GM12892 (cell line): ENCODE data around the gene KCNIP4.

Experiments
- POLR2A ChIP-seq: IDR thresholded peaks from 2 replicates; pipeline ENCODE4 v1.6.1; 2011; ENCODE audit warnings: low read depth, low read length, control low read depth
- POLR2AphosphoS5 ChIP-seq: IDR thresholded peaks from 2 replicates; pipeline ENCODE4 v1.6.1; 2011; ENCODE audit warnings: low read depth, low read length, control low read depth
- TAF1 ChIP-seq: IDR thresholded peaks from 2 replicates; pipeline ENCODE4 v1.6.1; 2011; ENCODE audit warnings: low read depth, mild to moderate bottlenecking, control low read depth, low read length, borderline replicate concordance

DNA sequence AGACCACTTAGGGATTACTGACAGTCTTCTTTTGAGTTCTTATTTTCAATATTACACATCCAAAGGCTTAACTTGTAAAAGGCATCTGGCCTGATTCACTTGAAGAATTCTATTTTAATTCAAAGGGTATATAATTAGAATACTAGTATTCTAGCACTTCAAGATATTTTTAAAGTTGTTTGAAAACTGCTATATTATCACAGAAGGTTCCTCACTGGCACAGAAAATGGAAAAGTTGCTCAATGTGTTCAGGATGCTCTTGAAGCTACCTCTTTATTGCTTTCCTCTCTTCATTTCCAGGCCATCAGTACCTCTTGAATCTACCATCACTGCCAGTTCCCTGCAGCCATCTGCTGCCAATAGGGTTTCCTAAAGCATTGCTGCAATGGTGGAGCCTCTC is 271.4 kb downstream of the KCNIP4 start:
- TF ChIP-seq POLR2A (no peak), POLR2AphosphoS5 (no peak), TAF1 (no peak)
